ENCODE results near the gene AK1.
"Not testable (repeated sequence)": the region's sequence is repeated elsewhere in the genome, so short reads cannot be mapped to it uniquely, and the experiment has no call there.

AK1 gene

GRCh38 chr9:127845619-127846018 lies 31.9 kb downstream of the AK1 start:
- not testable (repeated sequence) for DNase-seq

DNA sequence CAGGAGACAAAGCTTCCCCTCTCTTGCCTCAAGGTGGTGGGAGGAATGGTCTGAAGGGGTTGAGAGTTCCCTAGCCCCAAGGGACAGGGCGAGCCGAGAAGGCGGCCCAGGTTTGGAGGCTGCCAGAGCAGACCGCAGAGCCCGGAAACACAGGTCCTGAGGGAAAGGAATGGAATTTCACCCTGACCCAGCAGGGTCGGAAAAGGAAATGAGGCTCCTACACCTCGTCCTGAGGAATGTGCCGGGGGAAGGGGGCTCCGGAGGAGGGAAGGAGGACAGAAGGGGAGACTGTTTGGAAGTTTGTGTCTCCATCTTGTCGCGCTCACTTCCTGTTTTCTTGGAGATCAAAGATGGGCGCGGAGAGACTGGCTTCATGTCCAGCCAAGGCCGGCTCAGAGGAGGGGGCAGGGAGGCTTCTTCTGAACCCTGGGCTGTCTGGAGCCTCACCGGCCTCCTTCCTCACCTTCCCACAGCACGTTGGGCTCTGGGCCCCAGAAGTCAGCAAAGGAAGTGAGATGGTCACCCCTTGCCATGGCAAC lies 32.6 kb downstream of the AK1 start:
- DNase-seq, result no peak

GRCh38 chr9:127841087-127841835 lies 36.2 kb downstream of the AK1 start:
- no peak for DNase-seq

DNA sequence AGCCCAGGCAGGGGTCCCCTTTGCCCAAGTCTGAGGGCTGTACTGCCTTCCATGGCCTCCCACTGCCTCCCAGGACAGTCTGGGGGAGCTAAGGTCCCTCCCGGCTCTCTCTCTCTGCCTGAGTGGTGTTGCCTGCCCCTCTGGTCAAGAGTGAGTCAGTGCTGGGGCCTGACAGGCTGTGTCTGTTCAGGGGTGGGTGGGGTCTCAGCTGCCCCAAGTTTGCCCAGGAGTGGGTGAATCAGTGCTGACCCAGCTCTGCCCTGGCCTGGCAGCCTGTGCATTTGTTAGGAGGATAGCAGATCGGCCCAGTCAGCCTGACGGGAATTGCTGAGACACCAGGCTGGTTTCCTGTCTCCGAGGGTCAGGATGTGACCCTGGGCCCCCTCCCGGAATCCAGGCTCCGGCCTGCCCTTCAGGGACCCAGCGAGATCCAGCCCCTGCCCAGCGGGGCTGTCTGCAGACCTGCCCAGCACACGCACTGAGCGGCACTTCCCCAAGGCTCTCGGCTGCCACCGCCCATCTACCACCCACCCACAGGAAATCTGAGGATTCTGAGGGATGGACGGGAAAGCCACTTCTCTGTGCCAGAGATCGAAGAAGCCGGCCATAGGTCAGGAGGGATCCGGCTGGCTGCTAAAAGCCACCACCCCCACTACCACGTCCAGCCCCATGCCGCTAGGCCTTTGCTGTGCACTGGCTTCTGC lies 38.9 kb downstream of the AK1 start:
- no peak for DNase-seq

DNA sequence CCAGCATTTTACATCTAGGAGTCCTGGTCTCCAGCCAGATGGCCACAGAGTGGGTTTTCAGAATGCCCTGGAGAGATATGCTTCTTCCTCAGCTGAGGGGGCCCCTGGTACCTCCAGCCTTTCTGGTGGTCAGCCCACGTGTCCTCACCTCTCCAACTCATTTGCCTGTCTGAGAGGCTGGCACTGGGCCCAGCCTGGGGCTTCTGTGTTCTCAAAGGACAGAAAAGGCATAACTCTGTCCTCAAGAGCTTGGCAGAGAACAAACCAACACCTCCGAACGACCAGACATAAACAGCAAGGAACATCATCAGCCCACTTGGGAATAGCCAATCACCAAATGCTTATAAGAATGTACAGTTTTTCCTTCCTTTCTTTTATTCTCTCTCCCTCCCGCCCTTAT lies 40.1 kb downstream of the AK1 start:
- no peak for DNase-seq

- not testable (repeated sequence) for DNase-seq
Measured at GRCh38 chr9:127836561-127836960, 40.9 kb downstream of the AK1 start.

DNA sequence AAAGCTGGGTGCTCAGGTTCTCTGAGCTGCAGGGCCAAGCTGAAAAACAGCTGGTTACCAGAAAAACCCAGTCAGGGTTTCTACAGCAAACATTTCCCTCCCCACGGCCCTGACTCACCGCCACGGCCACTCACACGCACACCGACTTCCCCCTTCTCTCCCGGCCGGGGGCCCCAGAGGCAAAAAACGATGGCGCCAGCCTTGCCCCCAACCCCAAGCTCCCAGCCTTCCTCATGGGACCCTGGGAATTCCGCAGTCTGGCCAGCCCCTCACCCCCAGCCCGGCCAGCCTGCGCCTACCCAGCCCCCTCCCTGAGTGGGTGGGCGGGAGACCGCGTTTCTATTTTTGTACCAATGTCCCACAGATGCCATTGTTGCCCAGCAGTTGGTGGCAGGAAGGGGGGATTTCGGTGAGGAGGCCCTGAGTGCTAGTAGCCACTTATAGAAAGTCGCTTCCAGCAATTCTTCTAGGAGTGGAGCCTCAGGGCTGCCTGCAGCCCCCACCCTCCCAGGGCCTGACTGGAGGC lies 41.4 kb downstream of the AK1 start:
- DNase-seq, result no peak

DNA sequence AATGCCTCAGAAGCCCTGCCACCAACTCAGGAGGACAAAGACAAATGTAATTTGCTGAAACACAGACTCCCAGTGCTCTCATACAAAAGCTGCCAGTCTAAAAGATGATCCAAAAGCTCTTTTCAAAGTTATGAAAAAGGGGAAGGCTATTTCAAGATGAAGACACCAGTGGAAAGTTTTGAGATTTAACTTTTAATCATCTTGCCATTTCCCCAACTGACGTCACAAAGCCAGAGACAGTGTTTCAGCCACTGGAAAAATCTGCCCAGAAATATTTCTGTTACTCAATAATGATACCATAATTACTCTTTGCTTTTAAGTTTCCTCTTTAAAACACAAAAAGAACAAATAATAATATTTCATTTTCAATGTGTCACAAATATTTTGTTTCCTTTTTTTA lies 43.9 kb downstream of the AK1 start:
- DNase-seq, result no peak

DNA sequence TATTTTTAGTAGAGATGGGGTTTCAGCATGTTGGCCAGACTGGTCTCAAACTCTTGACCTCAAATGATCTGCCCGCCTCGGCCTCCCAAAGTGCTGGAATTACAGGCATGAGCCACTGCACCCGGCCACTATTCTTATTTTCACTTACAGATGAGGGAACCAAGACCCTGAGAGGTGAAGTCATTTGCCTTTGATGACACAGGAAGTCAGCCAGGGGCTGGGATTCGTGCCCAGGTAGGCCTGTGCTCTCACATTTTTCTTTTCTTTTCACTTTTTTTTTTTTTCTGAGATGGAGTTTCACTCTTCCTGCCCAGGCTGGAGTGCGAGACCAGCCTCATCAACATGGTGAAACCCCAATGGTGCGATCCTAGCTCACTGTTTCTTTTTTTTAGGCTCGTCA lies 45.2 kb downstream of the AK1 start:
- no peak for DNase-seq

- DNase-seq, result no peak
Measured at GRCh38 chr9:127829205-127829906, 48.1 kb downstream of the AK1 start.

DNA sequence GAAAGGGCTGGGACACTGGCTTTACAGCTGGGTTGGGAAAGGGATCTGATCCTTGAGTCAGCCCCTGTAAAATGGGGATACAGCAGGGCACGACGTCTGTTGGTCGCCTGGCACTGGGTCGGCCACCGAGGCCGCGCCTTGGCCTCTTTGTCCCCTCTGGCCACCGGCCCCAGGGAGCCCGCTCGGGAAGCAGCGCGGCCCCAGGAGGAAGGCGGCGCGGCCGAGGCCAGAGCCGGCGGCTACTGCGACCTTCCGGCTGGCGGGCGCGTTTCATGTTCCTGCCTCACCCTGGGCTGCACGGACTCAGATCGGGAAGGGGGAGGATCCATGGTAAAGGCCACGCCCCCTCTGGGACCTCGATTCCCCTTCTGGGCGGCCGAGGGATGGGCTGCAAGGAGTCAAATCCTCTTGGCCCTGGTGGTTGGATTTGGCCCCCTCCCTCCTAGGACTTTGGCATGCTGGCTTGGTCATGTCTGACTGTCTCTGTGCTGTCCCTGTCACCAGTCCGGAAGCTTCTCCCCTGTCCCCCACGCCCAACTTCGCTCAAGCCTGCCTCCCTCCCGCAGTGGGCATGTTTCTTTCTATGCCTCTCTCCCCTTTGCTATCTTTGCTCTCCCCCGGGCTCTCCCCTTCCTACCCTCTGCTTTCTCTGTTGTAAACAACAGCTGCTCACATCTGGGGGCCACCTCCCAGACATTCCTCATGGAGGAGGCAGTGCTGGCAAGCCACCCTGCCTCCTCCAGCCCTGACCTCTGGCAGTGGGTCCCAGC lies 49.0 kb downstream of the AK1 start:
- DNase-seq, result no peak

- no peak for DNase-seq
Measured at GRCh38 chr9:127826253-127826913, 51.1 kb downstream of the AK1 start.

- DNase-seq, result no peak
Measured at GRCh38 chr9:127825319-127826051, 52.0 kb downstream of the AK1 start.

DNA sequence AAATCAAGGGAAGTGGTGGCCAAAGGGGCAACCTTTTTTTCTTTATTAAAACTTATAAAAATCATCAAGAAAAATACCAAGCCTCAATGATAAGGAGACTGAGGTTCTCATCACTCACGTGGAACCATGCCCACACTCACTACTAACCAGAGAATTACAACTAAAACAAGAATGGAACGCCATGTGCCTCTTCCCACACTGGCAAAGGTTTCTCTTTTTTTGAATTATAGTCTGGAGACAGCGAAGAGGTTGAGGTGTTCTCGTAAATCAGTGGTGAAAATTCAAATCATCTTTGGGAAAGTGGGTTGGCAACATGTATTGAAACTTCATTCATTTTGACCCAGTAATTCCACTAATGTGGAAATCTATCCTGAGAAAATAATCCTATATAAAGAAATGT lies 55.4 kb downstream of the AK1 start:
- no peak for DNase-seq

DNA sequence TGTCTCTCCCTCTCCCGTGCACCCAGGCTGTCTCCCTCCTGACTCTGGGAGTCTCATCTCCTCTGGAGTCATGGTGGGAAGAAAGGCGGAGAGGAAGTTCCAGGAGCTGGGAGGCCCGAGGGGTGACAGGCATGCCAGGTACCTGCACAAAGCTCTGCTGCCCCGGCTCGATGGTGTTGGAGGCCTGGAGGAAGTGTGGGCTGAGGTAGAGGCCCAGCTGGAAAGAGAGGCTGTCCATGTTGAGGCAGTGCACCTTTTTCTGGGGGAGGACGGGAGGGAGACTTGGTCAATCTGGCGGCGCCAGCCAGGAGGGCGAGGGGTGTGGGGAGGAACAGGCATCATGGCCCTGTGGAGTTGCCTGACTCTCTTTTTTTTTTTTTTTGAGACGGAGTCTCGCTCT lies 58.9 kb downstream of the AK1 start:
- DNase-seq, result no peak

DNA sequence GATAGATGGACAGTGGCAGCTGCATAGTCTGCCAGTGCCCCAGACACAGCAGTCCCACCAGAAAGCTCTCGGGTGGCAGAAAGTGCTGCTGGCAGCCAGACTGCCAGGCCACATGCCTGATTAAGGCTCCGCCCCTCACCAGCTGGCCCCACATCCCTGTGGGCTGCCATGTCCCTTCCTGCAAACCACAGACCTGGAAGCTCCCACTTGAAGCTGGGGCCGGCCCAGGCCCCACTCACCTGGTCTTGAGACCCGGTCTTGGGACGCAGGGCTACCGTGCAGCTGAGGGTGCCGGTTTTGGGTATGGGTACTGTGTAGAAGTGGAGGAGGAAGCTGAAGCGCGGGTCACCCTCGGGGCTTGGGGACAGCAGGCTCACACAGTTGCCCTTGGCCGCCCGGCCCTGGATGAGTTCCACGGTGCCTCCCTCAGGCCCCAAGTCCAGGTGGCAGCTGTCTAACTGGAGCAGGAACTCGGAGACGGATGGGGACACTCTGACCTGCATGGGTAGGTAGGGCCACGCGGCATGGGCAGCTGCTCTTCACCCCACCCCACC lies 59.5 kb downstream of the AK1 start:
- no peak for DNase-seq

DNA sequence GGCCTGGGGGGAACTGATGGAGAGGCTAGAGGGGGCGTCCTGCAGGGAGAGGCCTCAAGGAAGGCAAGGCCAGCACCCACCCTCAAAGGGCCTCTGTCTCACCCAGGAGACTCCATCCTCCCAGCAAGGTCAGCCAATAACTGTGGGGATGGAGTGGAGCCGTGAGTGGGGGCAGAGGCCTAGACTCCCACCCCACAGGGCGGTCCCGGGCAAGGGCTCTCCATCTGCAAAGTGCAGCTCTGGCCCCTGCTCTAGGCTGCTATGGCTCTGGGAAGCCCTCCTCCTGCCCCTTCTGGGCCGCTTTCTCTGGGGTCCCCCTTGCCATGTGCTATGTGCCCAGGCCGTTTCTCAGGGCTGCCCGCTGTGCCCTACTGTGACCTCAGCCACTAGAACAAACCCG lies 60.7 kb downstream of the AK1 start:
- no peak for DNase-seq
